GM19395 (cell line): ENCODE data around the gene TAS2R20.

ENCODE experiments used
- ATAC-seq: cut with Tn5 transposase; IDR thresholded peaks from one replicate; pipeline ENCODE4 v1.9.1; 2021; ENCODE audit warnings: mild to moderate bottlenecking, moderate library complexity; ENCODE audit not compliant: unreplicated experiment

The TAS2R20 gene

GRCh38 chr12:10960211-10960610, 37.9 kb downstream of the TAS2R20 start:
- no peak for ATAC-seq

GRCh38 chr12:10959804-10960203, 38.3 kb downstream of the TAS2R20 start:
- no peak for ATAC-seq

- ATAC-seq, result no peak
Measured at GRCh38 chr12:10957741-10958140, 40.4 kb downstream of the TAS2R20 start.

GRCh38 chr12:10956085-10956484, 42.0 kb downstream of the TAS2R20 start:
- ATAC-seq, result no peak

- no peak for ATAC-seq
Measured at GRCh38 chr12:10952645-10953044, 45.5 kb downstream of the TAS2R20 start.
